Hepatocyte (in vitro differentiated cells): ENCODE results near the gene TNFRSF21. TPM values are rescaled to one million over a fixed set of nuclear protein-coding genes. Genes with fewer than 3 reads are reported as not detected.

ENCODE experiments used
- DNase-seq: peaks from one replicate; pipeline ENCODE4 v3.0.0-alpha.2; 2016; ENCODE audit warnings: low spot score
- H2AFZ ChIP-seq: fragments of 200-600 bp; sonication (generic); 2 replicates; pipeline ENCODE4 v1.6.0; 2016; ENCODE audit warnings: antibody characterized with exemption, mild to moderate bottlenecking
- H3K27ac ChIP-seq: fragments of 200-600 bp; sonication (generic); 2 replicates; pipeline ENCODE4 v1.5.1; 2016; ENCODE audit warnings: mild to moderate bottlenecking
- H3K27me3 ChIP-seq: fragments of 200-600 bp; sonication (generic); 2 replicates; pipeline ENCODE4 v1.6.1; 2016
- H3K36me3 ChIP-seq: fragments of 200-600 bp; sonication (generic); replicated peaks from 2 replicates; pipeline ENCODE4 v1.5.1; 2016; ENCODE audit warnings: low read depth; ENCODE audit not compliant: insufficient read depth
- H3K4me1 ChIP-seq: fragments of 200-600 bp; sonication (generic); 2 replicates; pipeline ENCODE4 v1.5.1; 2016; ENCODE audit warnings: mild to moderate bottlenecking, moderate library complexity; ENCODE audit not compliant: insufficient read depth
- H3K4me2 ChIP-seq: fragments of 200-600 bp; sonication (generic); 2 replicates; pipeline ENCODE4 v1.6.0; 2016
- H3K4me3 ChIP-seq: fragments of 200-600 bp; sonication (generic); 2 replicates; pipeline ENCODE4 v1.5.1; 2016; ENCODE audit warnings: mild to moderate bottlenecking
- H3K79me2 ChIP-seq: fragments of 200-600 bp; sonication (generic); 2 replicates; pipeline ENCODE4 v1.6.0; 2017; ENCODE audit warnings: mild to moderate bottlenecking
- H3K9me2 ChIP-seq: fragments of 200-600 bp; sonication (generic); replicated peaks from 2 replicates; pipeline ENCODE4 v1.6.0; 2017; ENCODE audit warnings: mild to moderate bottlenecking; ENCODE audit not compliant: insufficient read depth
- H3K9me3 ChIP-seq: fragments of 200-600 bp; sonication (generic); 2 replicates; pipeline ENCODE4 v1.5.1; 2016; ENCODE audit warnings: low read depth, mild to moderate bottlenecking
- H4K20me1 ChIP-seq: fragments of 200-600 bp; sonication (generic); 2 replicates; pipeline ENCODE4 v1.6.0; 2016; ENCODE audit warnings: mild to moderate bottlenecking; ENCODE audit not compliant: insufficient read depth, poor library complexity, severe bottlenecking
- EZH2 ChIP-seq: fragments of 200-600 bp; sonication (generic); IDR thresholded peaks from 2 replicates; pipeline ENCODE4 v1.6.1; 2016; ENCODE audit warnings: antibody characterized with exemption, mild to moderate bottlenecking, borderline replicate concordance
- EZH2phosphoT487 ChIP-seq: fragments of 200-600 bp; sonication (generic); IDR thresholded peaks from one replicate; pipeline ENCODE4 v1.6.1; 2018; ENCODE audit warnings: antibody characterized with exemption, mild to moderate bottlenecking, low read depth, moderate library complexity; ENCODE audit not compliant: unreplicated experiment, severe bottlenecking
- WGBS: methylation state at CpG from one replicate; pipeline ENCODE4 v1.1.6; 2016; ENCODE audit warnings: low lambda C conversion rate; ENCODE audit errors: missing lambda C conversion rate; 5-methylcytosine and 5-hydroxymethylcytosine counted together
- polyA plus RNA-seq: library from polyadenylated mRNA; unstranded; fragments of >200 nt; fragmentation: Nextera tagmentation; extraction: Ambion mirVana; gene quantifications from 2 replicates; pipeline ENCODE4 v1.2.1, GENCODE V29; 2016
- total RNA-seq: library from RNA; depleted of rRNA; stranded (reverse); fragments of >200 nt; gene quantifications from 2 replicates; pipeline ENCODE4 v1.2.3, GENCODE V29; 2014
- TF ChIP-seq, protein P1 (sequence below): fragments of 200-600 bp; sonication (generic); IDR thresholded peaks from 2 replicates; pipeline ENCODE4 v1.5.1; 2016; ENCODE audit warnings: antibody characterized with exemption, mild to moderate bottlenecking; ENCODE audit not compliant: poor library complexity

TNFRSF21 gene
- total and polyA plus RNA-seq, 2 experiments from 2014 or later: 52.1 to 104 TPM

DNA sequence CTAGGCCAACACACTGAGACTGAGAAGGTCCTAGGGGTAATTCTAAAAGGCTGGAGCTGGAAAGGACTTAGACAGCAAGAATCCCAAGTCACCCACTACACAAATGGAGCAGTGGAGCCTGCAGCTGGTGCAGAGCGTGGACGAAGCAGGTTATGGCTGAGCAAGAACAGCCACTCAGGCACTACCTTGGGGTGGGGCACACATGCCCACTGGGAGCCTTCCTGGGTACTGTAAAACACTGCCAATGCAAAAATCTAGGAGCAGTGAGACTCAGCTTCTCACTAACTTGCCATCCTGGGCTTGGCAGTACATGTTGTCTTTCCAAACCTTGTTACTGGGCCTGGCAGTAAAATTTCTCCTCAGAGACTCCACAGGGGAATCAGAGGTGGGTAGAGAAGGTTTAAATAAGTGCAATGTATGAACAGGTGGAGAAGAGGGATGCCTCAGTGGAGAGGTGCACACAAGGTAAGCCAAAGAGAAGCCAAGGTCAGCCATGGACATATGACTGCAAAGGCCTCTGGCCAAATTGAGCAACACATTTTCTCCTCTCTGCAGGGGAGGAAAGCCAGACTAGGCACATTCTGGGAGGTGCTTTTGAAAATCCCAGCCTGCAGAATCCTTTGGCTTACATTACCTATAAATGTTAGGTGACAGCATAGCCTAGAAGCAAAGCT is 105.6 kb downstream of the TNFRSF21 start:
- TF ChIP-seq EZH2phosphoT487 (no peak), EZH2 (no peak)
- TF ChIP-seq, protein P1, sequence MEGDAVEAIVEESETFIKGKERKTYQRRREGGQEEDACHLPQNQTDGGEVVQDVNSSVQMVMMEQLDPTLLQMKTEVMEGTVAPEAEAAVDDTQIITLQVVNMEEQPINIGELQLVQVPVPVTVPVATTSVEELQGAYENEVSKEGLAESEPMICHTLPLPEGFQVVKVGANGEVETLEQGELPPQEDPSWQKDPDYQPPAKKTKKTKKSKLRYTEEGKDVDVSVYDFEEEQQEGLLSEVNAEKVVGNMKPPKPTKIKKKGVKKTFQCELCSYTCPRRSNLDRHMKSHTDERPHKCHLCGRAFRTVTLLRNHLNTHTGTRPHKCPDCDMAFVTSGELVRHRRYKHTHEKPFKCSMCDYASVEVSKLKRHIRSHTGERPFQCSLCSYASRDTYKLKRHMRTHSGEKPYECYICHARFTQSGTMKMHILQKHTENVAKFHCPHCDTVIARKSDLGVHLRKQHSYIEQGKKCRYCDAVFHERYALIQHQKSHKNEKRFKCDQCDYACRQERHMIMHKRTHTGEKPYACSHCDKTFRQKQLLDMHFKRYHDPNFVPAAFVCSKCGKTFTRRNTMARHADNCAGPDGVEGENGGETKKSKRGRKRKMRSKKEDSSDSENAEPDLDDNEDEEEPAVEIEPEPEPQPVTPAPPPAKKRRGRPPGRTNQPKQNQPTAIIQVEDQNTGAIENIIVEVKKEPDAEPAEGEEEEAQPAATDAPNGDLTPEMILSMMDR: no peak
- Histone ChIP-seq H3K4me1 (peaks cover 5% of the 10 kb centered on the region), H2AFZ (no peak overlapping the region), H4K20me1 (no peaks in the 10 kb centered on the region), H3K36me3 (no peaks in the 10 kb centered on the region), H3K27me3 (no peaks in the 10 kb centered on the region), H3K27ac (peak overlapping the region; percentile 65), H3K4me2 (no peak overlapping the region), H3K4me3 (no peak overlapping the region), H3K79me2 (no peaks in the 10 kb centered on the region), H3K9me2 (no peaks in the 10 kb centered on the region), H3K9me3 (no peaks in the 10 kb centered on the region)
- DNase-seq: no peak
- WGBS: 50% methylated on average over 2 of the region's 2 CpGs

DNA sequence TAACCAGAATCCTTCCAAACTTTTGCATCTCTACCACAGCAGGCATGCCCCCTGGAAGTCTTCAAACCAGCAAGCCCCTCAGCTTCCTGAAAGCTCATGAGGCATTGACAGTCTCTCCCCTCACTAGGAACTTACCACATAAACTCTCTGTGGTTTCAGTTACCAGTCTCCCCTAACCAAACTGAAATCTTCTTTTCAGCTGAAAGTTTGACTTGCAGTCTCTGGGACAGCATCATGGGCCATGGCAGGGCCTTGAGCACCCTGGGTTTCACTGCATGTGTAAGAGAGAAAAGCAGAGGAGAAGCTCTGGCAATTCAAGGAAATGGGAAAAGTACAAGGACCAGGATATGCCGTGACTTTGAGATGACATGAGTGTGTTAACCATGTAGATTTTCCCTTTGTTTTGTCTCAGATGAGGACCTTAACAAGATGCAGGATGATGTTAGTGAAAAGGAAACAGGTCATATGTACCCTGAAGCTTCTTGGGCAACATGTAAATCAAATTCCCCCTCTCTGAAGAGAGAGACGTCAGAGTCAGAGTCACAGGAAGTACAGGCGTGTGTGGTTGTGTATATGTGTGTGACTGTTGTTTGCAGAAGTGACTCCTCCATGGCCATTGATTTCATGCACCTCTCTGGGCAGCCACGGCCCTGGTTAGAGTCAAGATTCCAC is 106.3 kb downstream of the TNFRSF21 start:
- Histone ChIP-seq H3K36me3 (no peaks in the 10 kb centered on the region), H3K9me3 (no peaks in the 10 kb centered on the region), H2AFZ (no peak overlapping the region), H3K9me2 (no peaks in the 10 kb centered on the region), H3K79me2 (no peaks in the 10 kb centered on the region), H4K20me1 (no peaks in the 10 kb centered on the region), H3K4me2 (no peak overlapping the region), H3K27ac (peak overlapping the region; percentile 65), H3K4me1 (peaks cover 5% of the 10 kb centered on the region), H3K27me3 (no peaks in the 10 kb centered on the region), H3K4me3 (no peak overlapping the region)
- 84% methylated on average over 4 of the region's 4 CpGs for WGBS
- TF ChIP-seq EZH2 (no peak), EZH2phosphoT487 (no peak)
- TF ChIP-seq, protein P1: no peak
- DNase-seq: no peak

DNA sequence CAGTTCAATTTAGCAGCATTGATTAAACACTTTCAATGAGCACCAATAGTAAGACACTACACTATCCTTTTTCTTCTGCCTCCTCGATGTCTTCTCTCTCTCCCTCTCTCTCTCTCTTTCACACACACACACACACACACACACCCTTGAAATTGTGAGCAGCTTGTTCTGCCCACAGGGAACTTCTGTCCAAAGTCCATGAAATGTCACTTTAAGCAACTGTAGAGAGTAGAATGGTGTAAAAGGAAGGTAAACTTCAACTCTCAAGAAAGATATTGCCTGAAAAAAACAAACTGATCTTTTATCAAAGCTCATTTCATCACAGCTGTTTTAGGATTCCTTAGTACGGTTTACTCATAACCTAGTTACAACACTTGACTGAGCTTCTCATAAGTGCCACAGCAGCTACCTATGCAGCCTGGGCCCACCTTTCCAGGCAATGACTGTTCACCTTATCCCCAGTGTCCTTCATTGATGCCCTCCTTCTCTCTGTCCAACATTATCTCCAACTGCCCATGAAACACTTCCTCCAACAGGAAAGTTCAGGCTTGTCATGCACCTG is 107.0 kb downstream of the TNFRSF21 start:
- Histone ChIP-seq H3K9me3 (no peaks in the 10 kb centered on the region), H3K4me1 (peaks cover 5% of the 10 kb centered on the region), H3K36me3 (no peaks in the 10 kb centered on the region), H3K4me2 (no peak overlapping the region), H3K79me2 (no peaks in the 10 kb centered on the region), H2AFZ (no peak overlapping the region), H3K27me3 (no peaks in the 10 kb centered on the region), H3K27ac (peak overlapping the region; percentile 65), H3K9me2 (no peaks in the 10 kb centered on the region), H4K20me1 (no peaks in the 10 kb centered on the region), H3K4me3 (no peak overlapping the region)
- TF ChIP-seq, protein P1: no peak
- TF ChIP-seq EZH2 (no peak), EZH2phosphoT487 (no peak)
- no peak for DNase-seq
- WGBS: 70% methylated on average over 2 of the region's 2 CpGs
